COLO829 (cell line): ENCODE results near the gene PRR18.
A peak's percentile ranks its signal among the peaks of the same experiment; 100 is the strongest.

ENCODE experiments used
- DNase-seq: peaks from one replicate; pipeline ENCODE4 v3.0.0; 2012; ENCODE audit warnings: low spot score

Gene PRR18

DNA sequence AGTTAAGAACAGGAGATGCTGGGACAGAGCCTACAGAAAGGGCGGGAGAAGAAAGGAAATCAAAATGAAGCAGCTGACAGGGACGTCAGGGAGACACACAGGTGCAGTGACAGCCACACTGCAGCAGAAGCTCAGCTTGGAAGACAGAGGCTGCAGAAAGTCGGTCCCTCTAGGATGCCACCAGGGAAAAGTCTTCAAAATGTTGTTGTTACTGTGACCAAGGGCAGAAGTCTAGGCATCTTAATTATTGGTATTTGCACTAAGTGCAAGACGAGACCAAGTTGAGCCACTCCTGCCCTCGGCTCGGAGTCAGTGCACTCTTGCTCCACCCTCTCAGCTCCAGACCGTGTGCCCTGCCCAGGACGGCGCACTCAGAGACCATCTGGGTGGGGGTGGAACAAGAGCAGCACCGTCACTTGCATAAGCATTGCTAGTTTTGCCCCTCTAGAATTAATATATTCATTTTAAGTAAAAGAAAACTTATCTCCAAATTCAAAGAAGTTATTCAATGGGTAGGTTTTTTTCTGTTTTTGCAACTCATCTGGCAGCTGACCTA, 2.6 kb downstream of the PRR18 start:
- no peak for DNase-seq

DNA sequence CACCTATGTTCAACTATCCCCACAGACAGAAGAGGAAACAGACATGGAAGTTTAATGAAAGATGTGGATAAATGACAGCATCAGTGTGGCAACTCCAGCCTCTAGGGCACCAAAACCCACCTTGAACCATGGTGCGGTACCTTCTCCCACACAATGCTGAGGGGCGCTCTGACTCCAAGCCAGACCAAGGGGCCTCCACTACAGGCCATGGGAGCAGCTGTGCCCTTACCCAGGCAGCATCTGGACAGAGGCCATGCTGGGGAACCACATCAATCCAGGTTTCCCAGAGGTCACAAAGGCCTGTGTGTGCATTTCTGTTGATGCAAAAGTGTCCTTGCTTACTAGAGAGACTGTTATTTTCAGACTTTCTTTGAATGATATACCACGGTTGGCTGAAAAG, 4.1 kb downstream of the PRR18 start:
- no peak for DNase-seq

GRCh38 chr6:166301611-166302529, 6.3 kb downstream of the PRR18 start:
- DNase-seq: no peak

DNA sequence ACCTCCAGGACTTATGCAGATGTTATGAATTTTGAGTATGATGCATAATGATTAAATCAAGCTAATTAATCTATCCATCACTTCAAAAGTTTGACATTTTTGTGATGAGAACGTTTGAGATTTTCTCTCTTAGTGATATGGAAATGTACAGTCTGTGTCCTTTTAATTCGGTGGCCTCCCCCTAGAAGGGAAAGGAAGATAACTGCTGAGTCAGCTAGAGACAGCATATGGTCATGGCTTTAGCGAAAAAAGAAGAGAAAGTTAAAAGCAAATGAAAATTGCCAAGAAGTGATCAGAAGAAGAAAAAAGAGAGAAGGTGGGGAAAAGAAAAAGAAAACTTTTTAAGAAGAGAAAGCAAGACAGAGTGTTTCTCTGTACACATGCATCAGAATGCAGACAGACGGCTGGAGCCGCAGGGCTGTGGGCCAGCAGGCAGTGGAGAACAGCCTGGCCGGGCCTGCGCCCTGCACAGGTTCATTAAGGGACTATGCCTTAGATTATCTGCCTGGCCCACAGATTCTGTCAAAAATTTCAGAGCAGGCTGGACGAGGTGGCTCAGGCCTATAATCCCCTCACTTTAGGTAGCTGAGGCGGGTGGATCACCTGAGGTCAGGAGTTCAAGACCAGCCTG, 7.7 kb downstream of the PRR18 start:
- no peak for DNase-seq

GRCh38 chr6:166297606-166298005, 10.6 kb downstream of the PRR18 start:
- peak; percentile 2 for DNase-seq

GRCh38 chr6:166296035-166296883, 11.9 kb downstream of the PRR18 start:
- no peak for DNase-seq

GRCh38 chr6:166293731-166294584, 14.2 kb downstream of the PRR18 start:
- DNase-seq: no peak

DNA sequence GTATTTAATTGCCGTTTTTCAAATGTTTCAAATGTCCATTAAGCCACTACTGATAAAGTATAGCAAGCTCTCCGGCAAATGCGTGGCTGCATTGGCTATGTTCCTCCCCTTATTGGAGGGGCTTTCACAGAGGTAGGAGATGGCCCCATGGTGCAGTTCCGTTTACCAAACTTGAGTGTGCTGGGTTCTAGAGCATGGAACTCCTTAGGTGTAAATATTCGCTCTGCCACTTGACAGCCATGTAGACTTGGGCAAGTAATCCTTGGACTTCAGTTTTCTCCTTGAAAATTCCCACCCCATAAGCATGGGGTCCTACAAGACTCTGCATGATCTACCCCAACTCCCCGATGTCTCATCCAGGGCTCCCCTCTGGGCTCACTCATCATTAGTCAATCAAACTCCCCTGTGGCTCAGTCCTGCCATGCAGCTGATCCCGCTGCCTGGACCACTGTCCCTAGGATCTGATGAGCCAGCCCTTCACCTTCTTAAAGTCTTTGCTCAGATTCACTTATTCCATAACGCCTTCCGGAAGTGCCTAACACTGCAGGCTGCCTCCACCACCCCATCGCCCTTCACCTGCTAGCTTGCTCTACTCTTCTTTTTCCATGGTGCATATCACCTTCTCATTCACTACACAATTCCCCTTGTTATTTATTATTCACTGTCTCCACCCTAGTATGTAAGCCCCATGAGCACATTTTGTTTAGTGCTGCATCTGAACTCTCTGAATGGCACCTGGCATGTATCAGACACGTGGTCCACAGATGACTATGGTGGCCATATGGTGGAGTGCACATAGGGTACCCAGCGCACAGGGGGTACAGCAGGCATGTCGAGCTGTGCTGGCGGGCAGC, 18.8 kb downstream of the PRR18 start:
- no peak for DNase-seq

- DNase-seq: no peak
Observed at GRCh38 chr6:166286839-166287271, 21.3 kb downstream of the PRR18 start.

DNA sequence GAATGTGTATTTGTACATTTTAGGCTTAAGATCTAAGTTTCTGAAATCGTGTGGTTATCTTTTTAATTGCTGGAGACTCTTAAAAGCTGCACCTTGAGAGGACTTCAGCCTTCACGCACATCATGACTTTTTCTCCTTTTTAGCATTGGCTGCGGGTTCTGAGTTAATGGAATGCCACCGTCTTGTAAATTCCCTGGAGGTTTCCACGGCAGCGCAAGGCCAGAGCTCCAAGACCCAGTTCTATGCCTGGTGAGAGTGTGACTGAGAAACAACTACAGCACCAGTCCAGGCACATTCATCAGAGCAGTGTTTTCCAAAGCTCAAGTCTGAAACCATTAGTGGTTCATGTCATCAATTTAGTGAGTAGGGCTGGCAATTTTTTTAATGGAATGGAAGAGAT, 23.0 kb downstream of the PRR18 start:
- no peak for DNase-seq

DNA sequence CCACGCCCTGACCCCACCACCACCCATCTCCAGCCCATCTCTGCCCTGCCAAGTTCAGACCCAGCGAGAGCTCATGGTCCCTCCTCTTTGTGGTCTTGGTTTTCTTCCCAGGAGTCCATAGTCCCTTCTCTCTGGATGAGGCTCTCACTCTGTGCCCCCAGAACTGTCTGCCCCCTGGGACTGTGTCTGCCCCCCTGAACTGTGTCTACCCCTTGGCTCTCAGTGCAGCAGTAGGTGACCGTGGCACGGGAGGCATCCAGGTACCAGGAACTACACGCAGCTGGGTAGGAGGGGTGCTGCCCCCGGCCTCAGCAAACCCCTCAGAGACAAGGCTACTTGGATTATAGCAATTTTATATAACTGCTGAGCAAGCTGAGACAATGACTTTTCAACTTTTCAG, 23.6 kb downstream of the PRR18 start:
- DNase-seq: no peak

DNA sequence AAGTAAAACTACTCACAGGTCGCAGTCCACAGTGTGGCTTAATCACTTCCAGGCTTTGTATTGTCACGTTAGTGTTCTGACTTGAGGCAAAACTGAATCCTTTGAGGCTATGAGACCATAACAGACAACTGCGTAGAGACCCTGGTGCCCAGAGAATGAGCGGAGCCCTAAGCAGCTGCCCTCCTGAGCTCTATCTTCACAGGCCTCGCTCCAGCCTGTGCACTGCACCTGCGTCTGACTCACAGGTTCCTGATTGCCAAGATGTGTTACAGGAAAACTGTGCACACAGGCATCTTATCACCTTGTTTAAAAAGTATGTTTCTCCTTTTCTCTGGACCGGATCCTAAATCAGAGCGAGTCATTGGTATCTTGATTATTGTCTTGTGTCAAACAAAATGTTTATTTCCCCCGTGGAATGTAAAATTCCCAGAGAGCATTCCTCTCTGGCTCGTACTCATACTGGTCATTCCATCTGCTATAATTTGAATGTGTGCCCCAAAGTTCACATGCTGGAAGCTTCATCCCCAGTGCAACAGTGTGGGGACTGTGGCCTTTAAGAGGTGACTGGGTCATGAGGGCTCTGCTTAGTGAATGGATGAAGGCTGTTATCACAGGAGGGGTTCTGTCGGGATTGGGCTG, 25.7 kb downstream of the PRR18 start:
- no peak for DNase-seq

- no peak for DNase-seq
Observed at GRCh38 chr6:166281104-166281503, 27.1 kb downstream of the PRR18 start.

GRCh38 chr6:166279393-166279679, 28.9 kb downstream of the PRR18 start:
- no peak for DNase-seq

DNA sequence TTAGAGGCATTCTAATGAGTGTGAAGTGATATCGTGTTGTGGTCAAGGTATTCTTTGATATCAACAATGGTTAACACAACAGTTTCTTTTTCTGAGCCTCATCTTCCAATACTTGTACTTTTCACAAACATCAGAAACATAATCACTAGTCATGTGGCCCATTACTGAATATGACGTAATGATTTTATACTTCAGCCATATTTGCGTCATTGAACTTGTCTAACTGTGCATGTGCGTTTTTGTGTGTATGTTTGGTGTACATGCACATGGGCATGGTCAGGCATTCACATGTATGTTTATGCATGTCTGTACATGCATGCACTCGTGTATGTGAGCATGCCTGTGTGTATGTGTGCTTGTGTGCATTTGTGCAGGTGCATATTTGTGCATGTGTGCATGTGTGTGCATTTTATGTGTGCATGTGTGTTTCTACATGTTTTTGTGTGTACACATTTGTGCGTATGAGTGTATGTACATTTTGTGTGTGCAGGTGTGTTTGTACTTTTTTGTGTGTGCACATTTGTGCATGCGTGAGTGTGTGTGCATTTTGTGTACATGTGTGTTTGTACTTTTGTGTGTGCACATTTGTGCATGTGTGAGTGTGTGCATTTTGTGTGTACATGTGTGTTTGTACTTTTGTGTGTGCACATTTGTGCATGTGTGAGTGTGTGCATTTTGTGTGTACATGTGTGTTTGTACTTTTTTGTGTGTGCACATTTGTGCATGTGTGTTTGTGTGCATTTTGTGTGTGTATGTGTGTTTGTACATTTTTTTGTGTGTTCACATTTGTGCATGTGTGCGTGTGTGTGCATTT, 29.4 kb downstream of the PRR18 start:
- no peak for DNase-seq

GRCh38 chr6:166277892-166278578, 30.2 kb downstream of the PRR18 start:
- no peak for DNase-seq

DNA sequence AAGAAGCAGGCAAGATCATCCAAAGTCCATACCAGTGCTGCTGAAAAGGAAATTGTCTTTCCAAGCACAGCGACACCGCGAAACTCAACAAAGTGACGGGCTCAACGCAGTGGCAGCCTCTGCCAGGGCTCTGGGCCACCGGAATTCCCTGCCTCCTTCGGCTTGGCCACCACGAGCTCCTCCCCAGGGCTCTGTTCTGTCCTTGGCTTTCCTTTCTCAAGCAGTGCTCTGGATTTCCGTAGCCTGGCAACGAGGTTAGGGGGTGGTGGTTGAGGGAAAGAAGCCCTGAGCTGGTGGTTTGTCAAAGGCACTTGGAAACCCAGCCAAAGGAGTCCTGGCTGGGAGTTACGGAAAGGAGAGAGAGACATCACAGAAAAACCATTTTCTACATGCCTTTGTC, 31.2 kb downstream of the PRR18 start:
- DNase-seq: no peak

DNA sequence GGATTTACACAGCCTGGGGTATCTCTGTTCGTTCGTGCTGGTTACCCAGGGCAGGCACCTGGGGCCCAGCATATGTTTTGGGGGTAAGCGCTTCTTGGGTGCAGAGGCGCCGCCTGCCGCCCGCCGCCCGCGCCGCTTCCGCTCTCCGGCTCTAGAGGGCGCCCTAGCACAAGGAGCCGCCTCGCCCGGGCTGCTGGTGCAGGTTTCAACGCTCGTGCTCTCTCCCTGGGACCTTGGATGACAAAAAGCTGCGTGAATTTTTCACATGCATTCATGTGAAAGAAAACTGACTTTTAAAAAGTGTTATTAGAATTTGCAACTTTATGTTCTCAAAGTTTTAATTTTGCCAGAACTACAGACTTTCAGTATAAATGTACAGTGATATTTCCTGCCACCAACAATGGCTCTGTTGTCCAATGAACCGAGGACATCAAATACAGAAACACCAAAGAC, 32.5 kb downstream of the PRR18 start:
- peak; percentile 33 for DNase-seq
